HG03439 (cell line): Measurements from ENCODE around the gene LIPC.
"Not testable (repeated sequence)": the region's sequence is repeated elsewhere in the genome, so short reads cannot be mapped to it uniquely, and the experiment has no call there.

Experiments used
- ATAC-seq: cut with Tn5 transposase; IDR thresholded peaks from one replicate; pipeline ENCODE4 v1.9.1; 2021; ENCODE audit warnings: mild to moderate bottlenecking, moderate library complexity; ENCODE audit not compliant: unreplicated experiment

Gene LIPC

GRCh38 chr15:58574631-58575030 lies 142.8 kb downstream of the LIPC start:
- no peak for ATAC-seq

DNA sequence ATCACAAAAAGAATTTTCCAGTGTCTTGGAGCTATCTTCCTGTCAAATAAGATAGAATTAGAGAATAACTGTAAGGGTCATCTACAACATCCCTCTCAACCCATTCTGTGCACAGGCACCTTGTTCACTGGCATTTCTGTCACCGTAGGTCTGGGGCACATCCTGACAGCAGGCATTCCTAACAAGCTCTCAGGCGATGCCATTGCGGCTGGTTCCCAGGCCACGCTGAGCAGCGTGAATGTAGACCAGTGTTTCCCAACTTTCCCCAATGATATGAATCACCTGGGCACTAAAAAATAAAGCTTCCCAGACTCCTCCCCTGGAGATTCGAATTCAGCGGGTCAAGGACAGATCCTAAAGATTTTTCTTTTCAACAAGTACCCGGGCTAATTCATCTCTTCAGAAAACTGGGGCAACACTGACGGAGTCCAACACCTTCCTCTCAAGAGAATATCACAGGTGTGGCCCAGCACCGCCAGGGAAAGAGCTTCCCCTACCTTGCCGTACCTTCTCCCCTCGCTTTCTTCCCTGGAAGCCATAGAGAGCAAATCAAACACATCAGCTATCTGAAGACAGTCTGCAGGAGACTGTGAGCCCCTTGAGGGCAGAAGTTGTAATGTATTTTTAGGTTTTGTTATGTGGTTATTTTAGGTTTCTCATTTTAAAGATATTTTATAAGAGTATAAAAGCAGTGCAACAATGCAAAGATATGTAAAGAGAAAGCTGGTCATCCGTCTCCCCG lies 143.4 kb downstream of the LIPC start:
- no peak for ATAC-seq

DNA sequence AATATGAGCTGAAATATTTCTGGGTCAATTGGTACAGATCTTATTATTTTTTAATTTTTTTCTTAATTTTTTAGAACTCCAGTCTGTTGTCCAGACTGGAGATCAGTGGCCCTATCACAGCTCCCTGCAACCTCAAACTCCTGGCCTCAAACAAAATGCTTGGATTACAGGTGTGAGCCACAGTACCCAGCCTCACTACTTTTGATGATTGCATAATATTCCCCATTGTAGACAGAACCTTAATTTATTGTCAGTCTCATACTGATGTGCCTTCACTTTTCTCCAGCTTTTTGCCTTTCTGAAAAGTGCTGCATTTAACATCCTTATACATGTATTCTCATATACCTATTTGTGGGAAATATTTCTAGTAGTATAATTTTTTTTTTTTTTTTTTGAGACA lies 144.9 kb downstream of the LIPC start:
- no peak for ATAC-seq

GRCh38 chr15:58582160-58582559 lies 150.4 kb downstream of the LIPC start:
- ATAC-seq, result no peak

- ATAC-seq, result no peak
Measured at GRCh38 chr15:58583171-58583908, 151.5 kb downstream of the LIPC start.

DNA sequence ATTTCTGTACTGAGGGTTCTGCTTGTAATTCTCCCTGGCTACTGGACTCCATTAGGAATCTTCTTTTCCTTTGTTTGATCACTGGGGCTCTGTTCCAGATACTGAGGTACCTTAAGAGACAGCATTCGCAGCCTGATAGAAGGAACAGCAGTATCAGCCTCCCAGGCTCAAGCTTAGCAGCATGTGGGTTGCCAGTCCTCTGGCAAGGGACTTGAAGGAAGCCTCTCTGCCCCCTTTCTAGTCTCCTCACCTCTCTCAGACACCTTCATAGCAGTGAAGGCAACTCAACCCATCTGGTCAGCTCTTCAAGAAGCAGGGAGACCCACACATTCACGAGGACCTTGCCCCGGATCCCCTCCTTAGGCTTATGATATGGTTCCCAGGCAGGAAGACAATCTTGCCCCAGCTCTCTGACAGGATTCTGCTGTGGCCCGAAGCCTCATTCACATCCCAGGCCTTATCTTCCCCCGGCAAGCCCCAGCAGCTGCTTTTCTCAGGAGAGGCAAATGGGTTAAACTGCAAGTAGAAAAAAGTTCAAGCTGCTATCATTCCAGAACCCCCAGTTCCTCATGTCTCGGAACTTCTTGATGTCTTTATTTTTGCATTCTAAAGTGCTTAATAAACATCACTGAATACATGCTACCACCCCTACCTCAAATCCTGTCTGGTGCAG lies 153.1 kb downstream of the LIPC start:
- no peak for ATAC-seq

- no peak for ATAC-seq
Measured at GRCh38 chr15:58585693-58586443, 154.1 kb downstream of the LIPC start.

DNA sequence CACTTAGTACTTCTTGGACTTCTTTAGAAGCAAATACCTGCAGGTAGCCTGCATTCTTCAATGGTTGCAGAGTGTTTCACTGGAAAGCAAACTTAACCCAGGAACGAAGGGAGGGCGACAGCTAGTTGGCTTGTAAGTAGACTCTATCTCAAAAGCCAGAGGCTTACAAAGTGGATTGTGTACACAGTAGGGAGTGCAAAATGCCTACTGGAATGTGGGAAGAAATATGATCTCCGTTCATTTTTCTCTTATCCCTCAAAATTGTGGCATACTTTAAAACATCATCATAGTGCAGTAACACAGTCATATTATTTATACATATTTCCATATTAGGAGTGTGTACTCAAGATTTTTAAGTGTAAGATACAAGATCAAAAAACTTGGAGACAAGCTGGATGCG lies 155.7 kb downstream of the LIPC start:
- no peak for ATAC-seq

DNA sequence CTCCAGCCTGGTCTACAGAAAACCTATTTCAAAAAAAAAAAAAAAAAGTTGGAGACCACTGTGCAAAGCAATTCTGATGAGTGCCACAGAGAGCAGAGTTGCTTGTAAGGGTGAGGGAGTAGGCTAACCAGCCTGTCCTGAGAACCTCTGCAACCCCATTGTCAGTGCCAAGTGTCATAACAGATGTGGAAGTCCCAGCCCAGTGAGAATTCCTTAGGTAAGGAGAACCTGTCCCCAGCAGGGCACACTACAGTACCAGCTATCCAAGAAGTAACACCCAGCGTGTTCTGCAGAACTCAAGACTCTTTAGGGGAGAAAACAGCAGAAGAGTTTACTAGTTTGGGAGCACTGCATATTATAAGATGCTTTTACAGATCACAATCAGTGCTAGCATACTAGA lies 156.3 kb downstream of the LIPC start:
- ATAC-seq, result no peak

DNA sequence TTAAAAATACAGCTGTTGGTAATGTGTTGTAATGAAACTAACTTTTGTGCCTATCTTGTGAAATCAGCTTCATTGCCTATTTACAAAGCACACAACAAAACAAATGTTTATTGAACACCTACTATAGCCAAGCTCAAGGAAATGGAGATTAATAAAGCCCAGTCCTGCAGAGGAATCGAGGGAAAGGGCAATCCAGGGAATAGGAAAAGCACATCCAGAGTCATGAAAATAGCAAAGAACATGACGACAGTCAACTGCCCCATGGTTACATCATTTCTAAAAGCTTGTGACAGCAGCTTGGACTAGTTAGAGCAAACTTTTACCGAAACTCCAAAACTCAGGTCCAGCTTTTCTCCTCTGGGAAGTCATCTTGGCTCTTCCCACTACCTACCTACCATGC lies 157.3 kb downstream of the LIPC start:
- ATAC-seq, result no peak

- no peak for ATAC-seq
Measured at GRCh38 chr15:58590236-58590635, 158.4 kb downstream of the LIPC start.

DNA sequence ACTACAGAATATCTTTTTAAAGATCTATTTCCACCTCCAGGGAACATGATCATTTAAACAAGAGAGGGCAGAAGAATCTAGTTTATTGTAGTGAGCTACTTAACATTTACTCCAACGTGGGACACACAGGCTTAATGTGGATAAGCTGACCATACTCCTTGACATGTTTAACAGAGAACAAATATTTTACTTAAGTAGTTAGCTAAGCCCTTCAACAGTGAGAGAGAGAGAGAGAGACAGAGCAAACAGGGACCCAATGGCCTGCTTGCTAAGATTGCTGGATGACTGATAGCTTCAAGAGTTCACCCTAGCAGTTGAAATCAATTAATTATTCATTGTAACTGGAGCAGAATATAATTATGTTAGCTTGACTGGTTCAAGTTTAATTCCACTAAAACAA lies 159.1 kb downstream of the LIPC start:
- no peak for ATAC-seq

DNA sequence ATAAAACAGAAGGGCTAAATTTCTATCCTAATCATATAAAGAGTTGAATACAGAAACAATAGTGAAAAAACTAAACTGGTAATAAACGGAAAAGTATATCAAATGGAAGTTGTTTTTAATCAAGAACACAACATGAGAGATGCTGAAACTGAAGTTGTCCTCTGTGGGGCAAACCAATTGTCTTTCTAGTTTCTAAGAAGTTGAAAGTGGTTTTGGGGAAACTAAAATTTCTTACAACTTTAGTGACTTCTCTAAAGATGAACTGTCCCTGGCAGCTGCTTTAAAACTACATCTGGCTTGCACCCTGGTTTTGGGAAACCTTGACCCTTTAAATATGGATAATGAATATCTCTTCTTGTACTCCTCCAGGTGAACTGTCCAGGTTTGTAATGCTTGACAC lies 162.1 kb downstream of the LIPC start:
- no peak for ATAC-seq

DNA sequence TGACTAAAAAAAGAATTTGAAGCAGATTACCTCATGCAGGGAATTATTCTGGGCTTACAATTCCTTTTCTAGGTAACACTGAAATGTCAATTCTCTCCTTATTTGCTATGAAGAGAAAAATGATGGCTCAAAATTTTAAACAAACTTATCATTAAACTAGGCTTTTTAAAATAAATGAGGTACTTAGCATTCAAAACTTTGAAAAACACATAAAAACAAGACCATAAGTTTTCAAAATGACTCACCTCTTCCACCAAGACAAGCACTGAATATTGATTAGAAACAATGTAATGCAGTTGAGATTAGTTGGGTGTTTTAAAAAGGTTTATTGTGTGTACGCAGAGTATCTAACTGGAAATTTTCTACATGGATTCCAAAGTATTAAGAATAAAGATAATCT lies 163.1 kb downstream of the LIPC start:
- ATAC-seq, result no peak

GRCh38 chr15:58595516-58596263 lies 163.9 kb downstream of the LIPC start:
- no peak for ATAC-seq

- ATAC-seq, result no peak
Measured at GRCh38 chr15:58597943-58598828, 166.4 kb downstream of the LIPC start.

DNA sequence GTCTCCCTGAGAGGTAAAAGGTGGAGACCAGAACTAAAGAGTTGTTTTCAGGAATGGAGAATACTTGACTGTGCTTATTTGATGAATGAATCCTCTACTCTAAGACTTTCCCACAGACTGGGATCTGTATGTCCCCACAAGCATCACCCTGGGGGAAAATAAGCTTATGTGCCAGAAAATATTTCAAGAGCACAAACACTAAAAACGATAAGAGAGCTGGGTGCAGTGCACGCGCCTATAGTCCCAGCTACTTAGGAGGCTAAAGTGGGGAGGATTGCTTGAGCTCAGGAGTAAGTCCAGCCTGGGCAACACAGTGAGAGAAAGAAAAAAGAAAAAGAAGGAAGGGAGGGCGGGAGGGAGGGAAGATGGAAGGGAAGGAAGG lies 167.0 kb downstream of the LIPC start:
- no peak for ATAC-seq

DNA sequence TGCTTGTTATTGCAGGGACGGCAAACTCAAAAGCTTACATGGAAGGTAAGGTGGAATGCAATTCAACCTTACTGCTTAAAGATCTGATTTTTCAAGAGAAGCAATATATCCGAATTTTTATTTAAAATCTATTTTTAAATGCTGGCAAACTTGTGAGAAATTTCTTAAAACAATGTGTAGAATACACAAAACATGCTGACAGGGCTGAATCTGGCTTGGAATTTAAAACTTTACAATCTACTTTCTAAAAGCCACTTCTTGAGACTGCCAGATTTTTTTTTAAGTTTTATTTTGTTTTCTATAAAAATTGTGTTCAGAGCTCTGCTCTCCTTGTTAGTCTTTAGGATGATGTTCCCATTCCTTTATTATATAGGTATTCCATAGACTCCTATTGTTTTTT lies 171.0 kb downstream of the LIPC start:
- ATAC-seq, result no peak

GRCh38 chr15:58603927-58604326 lies 172.1 kb downstream of the LIPC start:
- not testable (repeated sequence) for ATAC-seq
